T-cell (primary cell): ENCODE measurements around the gene RGS3. TPM values are rescaled to one million over a fixed set of nuclear protein-coding genes. Genes with fewer than 3 reads are reported as not detected.
"Not testable (repeated sequence)": the region's sequence is repeated elsewhere in the genome, so short reads cannot be mapped to it uniquely, and the experiment has no call there.

Experiments used
- ATAC-seq, 4 experiments: fragments of 200-7000 bp in 3 of 4; fragments of 150-1000 bp in 1 of 4; cut with Tn5 transposase; replicated peaks in 1 of 4; 1 replicate in 3 of 4; 2 replicates in 1 of 4; pipeline ENCODE4 v1.10.0; 2021; ENCODE audit warnings: moderate library complexity in 3 of 4, mild to moderate bottlenecking in 2 of 4, moderate number of reproducible peaks in 1 of 4
- CTCF ChIA-PET, 2 donors: fragments of 300-600 bp; sonication (Branson Sonifier 250); formaldehyde crosslinking; loops; one replicate each; lab custom pipeline; 2022; ENCODE audit warnings: antibody characterized with exemption in 2 of 2; lab: Charles Lee
- POLR2A ChIA-PET, 2 donors: fragments of 300-600 bp; sonication (Branson Sonifier 250); formaldehyde crosslinking; loops; one replicate each; lab custom pipeline; 2022; ENCODE audit warnings: antibody characterized with exemption in 2 of 2; lab: Charles Lee
- DNase-seq, 35 experiments: peaks; one replicate each; pipeline versions ENCODE4 v3.0.0 to v3.0.0-alpha.2; 2013 to 2023
- H3K27ac ChIP-seq: one replicate; pipeline ENCODE4 v1.5.1; 2013; ENCODE audit warnings: low read length
- H3K27me3 ChIP-seq, 2 experiments: replicated peaks in 1 of 2; 1 replicate in 1 of 2; 2 replicates in 1 of 2; pipeline versions ENCODE4 v1.6.1 to v1.7.0; 2013; ENCODE audit warnings: low read length in 1 of 2, mixed read lengths in 1 of 2; ENCODE audit not compliant: control insufficient read depth in 2 of 2, insufficient read depth in 2 of 2; ENCODE audit errors: extremely low read depth in 1 of 2
- H3K36me3 ChIP-seq, 2 donors: 1 replicate in 1 of 2; 2 replicates in 1 of 2; pipeline versions ENCODE4 v1.6.1 to v1.7.0; 2013; ENCODE audit warnings: low read length in 1 of 2; ENCODE audit not compliant: control insufficient read depth in 2 of 2, insufficient read depth in 1 of 2; ENCODE audit errors: extremely low read depth in 1 of 2
- H3K4me1 ChIP-seq, 2 experiments: 1 replicate in 1 of 2; 2 replicates in 1 of 2; pipeline versions ENCODE4 v1.6.1 to v1.7.0; 2013; ENCODE audit warnings: low read length in 2 of 2, mixed read lengths in 1 of 2; ENCODE audit not compliant: insufficient read depth in 2 of 2, control insufficient read depth in 1 of 2; ENCODE audit errors: extremely low read depth in 1 of 2
- H3K4me3 ChIP-seq, 2 donors: 1 replicate in 1 of 2; 2 replicates in 1 of 2; pipeline versions ENCODE4 v1.5.1 to v1.7.0; 2013; ENCODE audit warnings: mild to moderate bottlenecking in 2 of 2, low read length in 1 of 2, moderate library complexity in 1 of 2; ENCODE audit not compliant: control insufficient read depth in 1 of 2; ENCODE audit errors: extremely low read depth in 1 of 2
- H3K9me3 ChIP-seq: 2 replicates; pipeline ENCODE4 v1.7.0; 2013
- H3K27ac Mint-ChIP-seq, 2 donors: one replicate each; pipeline ENCODE4 v1.8.0; 2020 to 2021; ENCODE audit warnings: mild to moderate bottlenecking in 2 of 2, mixed read lengths in 2 of 2
- H3K27me3 Mint-ChIP-seq, 2 donors: one replicate each; pipeline ENCODE4 v1.8.0; 2021 to 2022; ENCODE audit warnings: mixed read lengths in 2 of 2
- H3K36me3 Mint-ChIP-seq: one replicate; pipeline ENCODE4 v1.8.0; 2021; ENCODE audit warnings: mixed read lengths
- H3K4me1 Mint-ChIP-seq, 3 donors: one replicate each; pipeline ENCODE4 v1.8.0; 2020 to 2022; ENCODE audit warnings: mixed read lengths in 3 of 3, mild to moderate bottlenecking in 1 of 3
- H3K4me3 Mint-ChIP-seq, 3 donors: one replicate each; pipeline ENCODE4 v1.8.0; 2020 to 2022; ENCODE audit warnings: mild to moderate bottlenecking in 3 of 3, mixed read lengths in 3 of 3, moderate library complexity in 3 of 3
- H3K9me3 Mint-ChIP-seq, 3 donors: one replicate each; pipeline ENCODE4 v1.8.0; 2020 to 2022; ENCODE audit warnings: mixed read lengths in 3 of 3
- WGBS: methylation state at CpG from one replicate; pipeline ENCODE4 v1.1.5; 2013; ENCODE audit warnings: missing lambda C conversion rate; ENCODE audit not compliant: insufficient coverage; 5-methylcytosine and 5-hydroxymethylcytosine counted together
- total RNA-seq, 35 experiments: library from RNA in 6 of 35; stranded (reverse) in 6 of 35; fragments of 120-200 nt in 1 of 35; gene quantifications; one replicate each; pipeline versions ENCODE4 v1.2.1 to v1.2.4 and lab custom pipeline; 2013 to 2026

RGS3 gene
- total RNA-seq, 5 donors from 2014 or later (not counting 1 experiment from before 2014, with no cell fraction given), result 15.9 to 36.5 (median 24.9) TPM

DNA sequence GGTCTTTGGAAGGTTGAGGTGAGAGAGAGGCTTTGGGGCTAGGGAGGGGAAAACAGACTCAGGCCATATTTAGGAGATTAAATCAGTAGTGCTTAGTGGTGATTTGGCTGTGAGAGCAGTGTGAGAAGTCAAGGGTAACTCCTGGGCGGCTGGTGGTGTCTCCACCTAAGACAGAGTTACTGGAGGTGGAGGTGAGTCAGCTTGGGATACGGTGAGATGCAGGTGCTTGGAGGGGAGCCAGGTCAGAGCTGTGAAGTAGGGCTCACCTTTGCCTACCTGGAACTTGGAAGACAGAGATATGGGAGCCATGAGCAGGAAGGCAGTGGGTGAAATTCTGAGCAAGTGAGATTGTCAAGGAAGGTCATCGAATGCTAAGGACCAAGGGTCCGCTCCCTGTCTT is 24.5 kb downstream of the RGS3 start:
- Histone ChIP-seq H3K4me1 (peaks cover 0 to 2% of the 10 kb centered on the region in 2 experiments), H3K27me3 (no peaks in the 10 kb centered on the region), H3K9me3 (no peaks in the 10 kb centered on the region), H3K36me3 (no peaks in the 10 kb centered on the region), H3K4me3 (no peak overlapping the region), H3K27ac (no peak overlapping the region)
- no peak for ATAC-seq
- Mint-ChIP-seq H3K27me3 (no peaks in the 10 kb centered on the region), H3K9me3 (no peaks in the 10 kb centered on the region), H3K4me1 (no peaks in the 10 kb centered on the region), H3K27ac (no peak overlapping the region), H3K36me3 (no peaks in the 10 kb centered on the region), H3K4me3 (no peak overlapping the region)
- ChIA-PET POLR2A (no interaction called here), CTCF (no interaction called here)
- DNase-seq, result no peak
- 86% methylated on average over 4 of the region's 4 CpGs for WGBS

DNA sequence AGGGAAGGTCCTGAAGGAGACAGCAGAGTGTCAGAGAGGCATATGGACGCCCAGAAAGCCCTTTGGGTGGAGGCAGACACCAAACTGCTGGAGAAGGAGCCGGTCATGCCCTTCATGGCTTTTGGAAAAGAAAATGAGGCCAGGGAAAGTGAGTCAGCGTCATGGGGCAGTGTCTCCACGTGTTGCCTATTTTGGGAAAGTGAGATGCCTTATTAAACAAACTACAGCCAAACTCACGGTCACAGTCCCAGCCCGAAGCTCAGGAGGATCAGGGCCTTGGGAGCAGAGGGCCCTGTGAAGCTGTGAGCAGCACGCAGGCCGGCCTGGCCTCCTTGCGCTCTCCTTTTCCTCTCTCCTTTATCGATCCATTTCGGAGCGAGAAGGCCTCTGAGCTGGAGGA is 25.0 kb downstream of the RGS3 start:
- POLR2A ChIA-PET, result no interaction called here
- Mint-ChIP-seq H3K36me3 (no peaks in the 10 kb centered on the region), H3K27ac (no peak overlapping the region), H3K4me3 (no peak overlapping the region), H3K9me3 (no peaks in the 10 kb centered on the region), H3K4me1 (no peaks in the 10 kb centered on the region), H3K27me3 (no peaks in the 10 kb centered on the region)
- H3K27ac ChIP-seq, result no peak overlapping the region
- ATAC-seq (no peak), DNase-seq (no peak)
- no peak overlapping the region for H3K4me3 ChIP-seq
- peaks cover 0 to 2% of the 10 kb centered on the region in 2 experiments for H3K4me1 ChIP-seq
- no peaks in the 10 kb centered on the region for H3K27me3 ChIP-seq
- 90% methylated on average over 6 of the region's 12 CpGs for WGBS
- H3K36me3 ChIP-seq, result no peaks in the 10 kb centered on the region
- CTCF ChIA-PET, result no interaction called here
- no peaks in the 10 kb centered on the region for H3K9me3 ChIP-seq

DNA sequence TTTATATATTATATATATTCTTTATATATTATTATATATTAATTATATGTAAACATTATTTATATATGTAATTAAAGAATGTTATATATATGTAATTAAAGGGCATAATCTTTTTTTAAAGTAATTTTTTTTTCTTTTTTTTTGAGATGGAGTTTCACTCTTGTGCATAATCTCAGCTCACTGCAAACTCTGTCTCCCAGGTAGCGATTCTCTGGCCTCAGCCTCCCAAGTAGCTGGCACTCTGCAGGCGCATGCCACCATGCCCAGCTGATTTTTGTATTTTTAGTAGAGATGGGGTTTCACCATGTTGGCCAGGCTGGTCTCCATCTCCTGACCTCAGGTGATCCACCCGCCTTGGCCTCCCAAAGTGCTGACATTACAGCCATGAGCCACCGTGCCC is 27.6 kb downstream of the RGS3 start:
- H3K36me3 Mint-ChIP-seq, H3K27me3 Mint-ChIP-seq, ATAC-seq, H3K27ac ChIP-seq, H3K4me3 ChIP-seq, H3K9me3 Mint-ChIP-seq, DNase-seq, H3K27ac Mint-ChIP-seq, CTCF ChIA-PET, H3K9me3 ChIP-seq, H3K4me1 Mint-ChIP-seq, H3K27me3 ChIP-seq, H3K4me1 ChIP-seq, H3K4me3 Mint-ChIP-seq, H3K36me3 ChIP-seq: not testable (repeated sequence)
- WGBS, result 92% methylated on average over 3 of the region's 4 CpGs
- POLR2A ChIA-PET, result interaction anchor here in 1 of 2 donors (0.6 kb wide), 1 partner anchor 79 kb away, joined by 3 read pairs; no protein-coding TSS in a partner anchor

DNA sequence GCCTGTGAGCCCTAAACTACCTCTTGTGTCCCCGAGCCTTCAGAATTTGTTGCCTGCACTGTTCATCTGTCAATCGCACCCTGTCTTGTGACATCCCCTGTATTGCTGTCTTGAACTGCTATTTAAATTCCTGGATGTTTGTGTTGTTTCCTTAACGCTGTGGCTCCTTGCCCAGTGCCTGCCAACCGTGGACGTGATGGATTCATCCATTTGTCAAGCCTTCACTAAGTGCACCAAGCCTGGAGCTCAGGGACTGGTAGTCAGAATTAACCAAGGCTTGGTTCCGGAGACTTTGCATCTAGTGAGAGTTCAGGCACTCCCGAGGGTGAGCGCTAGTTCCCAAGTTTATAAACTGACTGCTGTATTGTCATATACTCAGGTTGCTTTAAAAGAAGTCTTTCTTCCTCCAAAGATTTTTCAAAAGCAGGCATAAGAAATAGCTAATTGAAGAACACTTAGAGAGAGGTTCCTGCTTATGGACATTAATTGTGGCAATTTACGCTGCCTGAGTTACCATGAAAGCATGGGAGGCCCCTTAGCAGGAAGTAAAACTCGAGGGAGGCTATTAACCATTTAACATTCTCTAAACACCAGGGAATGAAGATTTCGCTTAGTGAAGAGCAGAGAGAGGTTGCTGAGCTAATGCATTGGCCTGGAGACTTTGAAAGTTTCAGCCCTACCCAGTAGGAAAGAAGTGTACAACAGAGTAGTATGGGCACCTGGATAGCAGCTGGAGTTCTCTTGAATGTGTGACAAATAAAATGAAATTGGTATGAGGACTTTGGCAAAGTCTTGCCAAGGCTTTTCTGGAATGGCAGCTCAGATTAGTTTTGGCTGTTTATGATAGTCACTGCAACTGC is 29.0 kb downstream of the RGS3 start:
- Histone ChIP-seq H3K27ac (no peak overlapping the region), H3K36me3 (no peaks in the 10 kb centered on the region), H3K27me3 (no peaks in the 10 kb centered on the region), H3K9me3 (no peaks in the 10 kb centered on the region), H3K4me3 (no peak overlapping the region), H3K4me1 (peaks cover 0 to 2% of the 10 kb centered on the region in 2 experiments)
- Mint-ChIP-seq H3K9me3 (no peaks in the 10 kb centered on the region), H3K4me3 (no peak overlapping the region), H3K27me3 (no peaks in the 10 kb centered on the region), H3K27ac (peak overlapping the region in 1 of 2 donors; percentile 44), H3K36me3 (no peaks in the 10 kb centered on the region), H3K4me1 (peaks cover 0 to 3% (median 2%) of the 10 kb centered on the region in 3 donors)
- ChIA-PET POLR2A (no interaction called here), CTCF (interaction anchor here in 1 of 2 donors (0.6 kb wide), 1 partner anchor 151 kb away, joined by 3 read pairs; no protein-coding TSS in a partner anchor)
- 94% methylated on average over 4 of the region's 11 CpGs for WGBS
- no peak for DNase-seq
- ATAC-seq, result no peak

DNA sequence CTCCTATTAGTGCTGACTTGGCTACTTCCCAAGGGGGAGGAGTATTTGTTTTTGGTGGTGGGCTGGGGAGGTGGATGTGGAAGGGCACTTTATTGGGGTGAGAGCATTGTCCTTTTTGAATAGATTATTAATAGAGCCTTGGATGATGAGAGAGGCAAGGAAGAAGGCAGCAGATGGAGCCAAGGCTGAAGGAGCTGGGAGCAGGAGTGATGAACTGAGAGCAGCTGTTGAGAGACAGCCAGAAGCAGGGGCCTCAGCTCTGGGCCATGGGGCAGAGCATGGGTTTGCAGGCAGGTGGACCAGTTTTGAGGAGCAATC is 29.6 kb downstream of the RGS3 start:
- no peak overlapping the region for H3K27ac Mint-ChIP-seq
- Histone ChIP-seq H3K4me3 (no peak overlapping the region), H3K9me3 (no peaks in the 10 kb centered on the region), H3K36me3 (no peaks in the 10 kb centered on the region), H3K27me3 (no peaks in the 10 kb centered on the region), H3K4me1 (peaks cover 0 to 2% of the 10 kb centered on the region in 2 experiments), H3K27ac (no peak overlapping the region)
- H3K9me3 Mint-ChIP-seq, result no peaks in the 10 kb centered on the region
- DNase-seq, result no peak
- no peaks in the 10 kb centered on the region for H3K27me3 Mint-ChIP-seq
- ChIA-PET POLR2A (no interaction called here), CTCF (no interaction called here)
- H3K4me1 Mint-ChIP-seq, result peaks cover 0 to 3% (median 2%) of the 10 kb centered on the region in 3 donors
- H3K36me3 Mint-ChIP-seq, result no peaks in the 10 kb centered on the region
- ATAC-seq, result no peak
- no peak overlapping the region for H3K4me3 Mint-ChIP-seq

DNA sequence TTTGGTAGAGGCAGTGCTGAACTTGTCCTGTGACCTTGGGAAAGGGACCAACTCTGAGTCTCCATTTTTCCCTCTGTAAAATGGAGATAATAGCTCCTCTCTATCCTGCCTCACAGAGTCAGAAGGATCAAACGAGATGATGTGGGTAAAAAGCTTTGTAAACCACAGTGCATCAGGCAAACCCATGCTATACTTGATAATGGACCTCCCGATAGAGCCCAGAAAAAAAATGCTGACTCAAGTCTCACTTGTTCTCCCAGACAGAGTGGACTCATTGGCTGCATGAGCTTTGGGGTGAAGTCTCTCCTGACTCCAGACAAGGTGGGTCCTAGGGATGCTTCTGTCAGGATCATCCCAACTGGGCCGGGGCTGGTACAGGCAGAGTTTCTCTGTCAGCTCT is 32.0 kb downstream of the RGS3 start:
- ChIA-PET CTCF (no interaction called here), POLR2A (no interaction called here)
- Histone ChIP-seq H3K27me3 (no peaks in the 10 kb centered on the region), H3K4me1 (peaks cover 11 to 13% of the 10 kb centered on the region in 2 experiments), H3K27ac (no peak overlapping the region), H3K9me3 (no peaks in the 10 kb centered on the region), H3K36me3 (no peaks in the 10 kb centered on the region), H3K4me3 (no peak overlapping the region)
- no peaks in the 10 kb centered on the region for H3K9me3 Mint-ChIP-seq
- H3K27me3 Mint-ChIP-seq, result no peaks in the 10 kb centered on the region
- no peak overlapping the region for H3K27ac Mint-ChIP-seq
- DNase-seq, result no peak
- ATAC-seq, result no peak
- 100% methylated on average over 2 of the region's 3 CpGs for WGBS
- H3K4me3 Mint-ChIP-seq, result no peak overlapping the region
- peaks cover 6 to 14% (median 11%) of the 10 kb centered on the region in 3 donors for H3K4me1 Mint-ChIP-seq
- no peaks in the 10 kb centered on the region for H3K36me3 Mint-ChIP-seq
